K562 (cell line): ENCODE data around the gene ST14.

Experiments
- CCAR2 ChIP-seq: fragments of 200-400 bp; formaldehyde crosslinking; IDR thresholded peaks from 2 replicates; pipeline ENCODE4 v1.6.1; 2017; ENCODE audit warnings: mild to moderate bottlenecking, low read depth, low read length
- CREB1 ChIP-seq, 2 experiments: sonication (generic) in 1 of 2; formaldehyde crosslinking in 1 of 2; IDR thresholded peaks; 2 replicates each; pipeline versions ENCODE4 v1.6.1 to v1.8.0; 2012 to 2022; ENCODE audit warnings: inconsistent platforms in 1 of 2, mild to moderate bottlenecking in 1 of 2, missing genetic modification reagents in 1 of 2, moderate library complexity in 1 of 2
- GABPB2 ChIP-seq: fragments of 250-450 bp; sonication (Bioruptor Pico); conservative IDR thresholded peaks from 2 replicates; pipeline ENCODE4 v1.5.1; 2021; ENCODE audit warnings: mild to moderate bottlenecking
- GTF3C2 ChIP-seq: IDR thresholded peaks from 3 replicates; pipeline ENCODE4 v1.6.1; 2011; ENCODE audit warnings: borderline replicate concordance, mild to moderate bottlenecking, moderate library complexity; ENCODE audit not compliant: insufficient read length; ENCODE audit errors: extremely low read depth
- POLR2AphosphoS5 ChIP-seq: IDR thresholded peaks from 2 replicates; pipeline ENCODE4 v1.6.1; 2011; ENCODE audit warnings: mild to moderate bottlenecking, low read depth, low read length, moderate library complexity; ENCODE audit not compliant: control insufficient read depth, insufficient read depth
- SP1 ChIP-seq: sonication (generic); formaldehyde crosslinking; IDR thresholded peaks from 2 replicates; pipeline ENCODE4 v1.8.1; 2022; ENCODE audit warnings: mild to moderate bottlenecking, missing genetic modification reagents
- SRF ChIP-seq, 2 experiments: fragments of 250-450, 450-650 bp in 1 of 2; sonication (Bioruptor Pico) in 1 of 2; sonication (generic) in 1 of 2; formaldehyde crosslinking; IDR thresholded peaks; 2 replicates each; pipeline versions ENCODE4 v1.5.0 to v1.5.1; 2020 to 2022; ENCODE audit warnings: mild to moderate bottlenecking in 1 of 2, missing genetic modification reagents in 1 of 2
- SRSF1 ChIP-seq: fragments of 200-400 bp; formaldehyde crosslinking; IDR thresholded peaks from 2 replicates; pipeline ENCODE4 v1.6.1; 2017; ENCODE audit warnings: mild to moderate bottlenecking, low read depth, low read length, moderate library complexity
- TGIF2 ChIP-seq: sonication (generic); formaldehyde crosslinking; IDR thresholded peaks from 2 replicates; pipeline ENCODE4 v1.8.1; 2022; ENCODE audit warnings: mild to moderate bottlenecking, missing genetic modification reagents, moderate library complexity
- TF ChIP-seq, protein P1 (sequence below): fragments of 450-650 bp; IDR thresholded peaks from 2 replicates; pipeline ENCODE4 v1.6.1; 2018; ENCODE audit not compliant: partially characterized antibody

DNA sequence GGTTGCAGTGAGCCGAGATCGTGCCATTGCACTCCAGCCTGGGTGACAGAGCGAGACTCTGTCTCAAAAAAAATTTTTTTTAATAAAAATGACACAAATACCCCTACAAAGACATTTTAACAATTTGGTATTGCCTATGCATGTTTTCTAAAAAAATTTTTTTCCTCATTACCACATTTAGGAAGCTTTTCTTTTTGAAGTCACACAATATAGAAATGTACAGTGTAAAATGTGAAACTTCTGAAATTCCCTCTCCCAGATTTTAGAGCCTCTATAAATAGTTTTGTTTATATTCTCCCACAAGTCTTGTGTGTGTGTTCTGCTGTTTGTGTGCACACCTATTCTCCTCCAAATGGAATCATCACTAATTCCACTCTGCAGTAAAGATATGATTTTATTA lies 7.6 kb downstream of the ST14 start:
- TF ChIP-seq GTF3C2 (no peak), SRF (CRISPR knock-in tag; IDR thresholded peaks at IDR 0.05) (no peak), CREB1 (IDR thresholded peaks at IDR 0.05) (no peak), CREB1 (CRISPR knock-in tag; IDR thresholded peaks at IDR 0.05) (no peak), POLR2AphosphoS5 (no peak), CCAR2 (no peak), SP1 (CRISPR knock-in tag) (no peak), GABPB2 (CRISPR knock-in tag) (no peak), SRSF1 (no peak), TGIF2 (no peak)
- TF ChIP-seq, protein P1, sequence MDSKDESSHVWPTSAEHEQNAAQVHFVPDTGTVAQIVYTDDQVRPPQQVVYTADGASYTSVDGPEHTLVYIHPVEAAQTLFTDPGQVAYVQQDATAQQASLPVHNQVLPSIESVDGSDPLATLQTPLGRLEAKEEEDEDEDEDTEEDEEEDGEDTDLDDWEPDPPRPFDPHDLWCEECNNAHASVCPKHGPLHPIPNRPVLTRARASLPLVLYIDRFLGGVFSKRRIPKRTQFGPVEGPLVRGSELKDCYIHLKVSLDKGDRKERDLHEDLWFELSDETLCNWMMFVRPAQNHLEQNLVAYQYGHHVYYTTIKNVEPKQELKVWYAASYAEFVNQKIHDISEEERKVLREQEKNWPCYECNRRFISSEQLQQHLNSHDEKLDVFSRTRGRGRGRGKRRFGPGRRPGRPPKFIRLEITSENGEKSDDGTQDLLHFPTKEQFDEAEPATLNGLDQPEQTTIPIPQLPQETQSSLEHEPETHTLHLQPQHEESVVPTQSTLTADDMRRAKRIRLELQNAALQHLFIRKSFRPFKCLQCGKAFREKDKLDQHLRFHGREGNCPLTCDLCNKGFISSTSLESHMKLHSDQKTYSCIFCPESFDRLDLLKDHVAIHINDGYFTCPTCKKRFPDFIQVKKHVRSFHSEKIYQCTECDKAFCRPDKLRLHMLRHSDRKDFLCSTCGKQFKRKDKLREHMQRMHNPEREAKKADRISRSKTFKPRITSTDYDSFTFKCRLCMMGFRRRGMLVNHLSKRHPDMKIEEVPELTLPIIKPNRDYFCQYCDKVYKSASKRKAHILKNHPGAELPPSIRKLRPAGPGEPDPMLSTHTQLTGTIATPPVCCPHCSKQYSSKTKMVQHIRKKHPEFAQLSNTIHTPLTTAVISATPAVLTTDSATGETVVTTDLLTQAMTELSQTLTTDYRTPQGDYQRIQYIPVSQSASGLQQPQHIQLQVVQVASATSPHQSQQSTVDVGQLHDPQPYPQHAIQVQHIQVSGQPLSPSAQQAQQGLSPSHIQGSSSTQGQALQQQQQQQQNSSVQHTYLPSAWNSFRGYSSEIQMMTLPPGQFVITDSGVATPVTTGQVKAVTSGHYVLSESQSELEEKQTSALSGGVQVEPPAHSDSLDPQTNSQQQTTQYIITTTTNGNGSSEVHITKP = no peak
